ENCODE data around the gene FXYD7. TPM values are rescaled to one million over a fixed set of nuclear protein-coding genes. Genes with fewer than 3 reads are reported as not detected.
"Not testable (repeated sequence)": the region's sequence is repeated elsewhere in the genome, so short reads cannot be mapped to it uniquely, and the experiment has no call there.

The FXYD7 gene, protein sequence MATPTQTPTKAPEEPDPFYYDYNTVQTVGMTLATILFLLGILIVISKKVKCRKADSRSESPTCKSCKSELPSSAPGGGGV
- total RNA-seq: 1 to 10 TPM in 1 of 2 experiments, under 1 TPM in 1; 0.54 to 1.2 TPM

GRCh38 chr19:35143231-35143715 is at the start of gene FXYD7:
Gene FXYD7, plus strand, starts transcription at chr19:35143255. Its CDS starts 79 bp downstream, at chr19:35143334.
- Mint-ChIP-seq H3K4me1 (ENCODE audit: low read depth) (peaks cover 30% of the 10 kb centered on the region), H3K9me3 (no peaks in the 10 kb centered on the region), H3K36me3 (ENCODE audit: low read depth) (no peaks in the 10 kb centered on the region), H3K27me3 (ENCODE audit: low read depth) (peaks cover 4% of the 10 kb centered on the region), H3K27ac (no peak within 1 kb of the TSS), H3K4me3 (peak within 1 kb of the TSS; percentile 74)
- intact Hi-C loops (cut with micrococcal nuclease): loop anchor here (1.0 kb wide), 1 partner anchor 126 kb away; no protein-coding TSS in a partner anchor
- CTCF ChIA-PET: interaction anchor here (0.6 to 4.0 kb wide), 6 partner anchors 10 to 123 kb away, joined by 3 to 35 read pairs (median 6); partner anchors contain the start of gene FXYD5
- DNase-seq: no peak

DNA sequence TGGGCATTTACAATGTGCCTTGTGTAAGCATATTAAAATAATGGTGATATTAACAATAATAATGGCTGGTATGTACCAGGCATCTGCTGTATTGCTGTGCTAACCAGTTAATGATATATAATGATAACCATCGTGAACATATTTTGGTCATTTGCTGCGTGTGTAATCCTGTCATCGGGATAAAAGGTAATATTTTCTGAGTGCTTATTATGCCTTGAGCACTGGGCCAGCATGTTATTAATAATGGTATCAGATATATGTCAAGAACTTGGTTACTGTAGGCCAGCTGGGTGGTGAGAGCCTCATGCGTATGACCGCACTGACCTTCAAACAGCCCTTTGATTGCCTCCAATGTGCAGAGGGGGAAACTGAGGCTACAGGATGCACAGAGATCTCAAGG is 49.6 kb upstream of the FXYD7 start:
- H3K9me3 Mint-ChIP-seq: no peaks in the 10 kb centered on the region
- DNase-seq: no peak
- no peak overlapping the region for H3K27ac Mint-ChIP-seq
- H3K4me3 Mint-ChIP-seq: no peak overlapping the region
- no peaks in the 10 kb centered on the region for H3K36me3 Mint-ChIP-seq (ENCODE audit: low read depth)
- peaks cover 1% of the 10 kb centered on the region for H3K4me1 Mint-ChIP-seq (ENCODE audit: low read depth)
- CTCF ChIA-PET: interaction anchor here (0.6 to 4.3 kb wide), 4 partner anchors 9 to 50 kb away, joined by 3 to 23 read pairs (median 14); no protein-coding TSS in a partner anchor
- intact Hi-C loops (cut with micrococcal nuclease): no loop called here
- H3K27me3 Mint-ChIP-seq (ENCODE audit: low read depth): peaks cover 5% of the 10 kb centered on the region

DNA sequence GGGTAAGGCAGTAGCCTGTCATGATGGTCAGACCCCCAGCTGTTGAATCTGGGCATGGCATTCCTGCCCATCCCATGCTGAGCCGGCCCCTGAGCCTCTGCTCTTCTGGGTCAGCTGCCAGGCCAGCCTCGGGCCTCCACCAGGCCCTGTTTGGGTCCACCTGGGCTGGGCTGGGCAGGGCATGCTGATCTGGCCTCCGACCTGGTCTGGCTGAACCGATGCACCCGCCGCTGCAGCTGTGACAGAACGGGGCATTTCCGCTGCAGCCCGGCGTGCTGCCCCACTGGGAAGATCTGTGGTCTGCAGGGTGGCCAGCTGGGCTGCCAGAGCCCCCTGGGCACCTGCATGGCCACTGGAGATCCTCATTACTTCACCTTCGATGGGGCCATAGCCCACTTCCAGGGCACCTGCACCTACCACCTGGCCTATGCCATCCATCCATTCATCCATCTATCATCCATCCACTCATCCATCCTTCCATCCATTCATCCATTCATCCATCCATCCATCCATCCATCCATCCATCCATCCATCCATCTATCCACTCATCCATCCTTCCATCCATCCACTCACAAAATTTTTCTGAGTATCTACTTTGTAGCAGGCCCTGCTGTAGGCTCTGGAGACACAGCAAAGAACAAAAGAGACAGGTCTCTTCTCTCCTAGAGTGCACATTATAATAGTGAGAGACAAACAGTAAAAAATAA is 49.0 kb upstream of the FXYD7 start:
- peaks cover 1% of the 10 kb centered on the region for H3K4me1 Mint-ChIP-seq (ENCODE audit: low read depth)
- H3K9me3 Mint-ChIP-seq: no peaks in the 10 kb centered on the region
- H3K4me3 Mint-ChIP-seq: no peak overlapping the region
- no peak overlapping the region for H3K27ac Mint-ChIP-seq
- CTCF ChIA-PET: interaction anchor here (0.6 kb wide), 1 partner anchor 8 kb away, joined by 3 read pairs; no protein-coding TSS in a partner anchor
- peaks cover 5% of the 10 kb centered on the region for H3K27me3 Mint-ChIP-seq (ENCODE audit: low read depth)
- no peaks in the 10 kb centered on the region for H3K36me3 Mint-ChIP-seq (ENCODE audit: low read depth)
- intact Hi-C loops (cut with micrococcal nuclease): no loop called here
- no peak for DNase-seq

DNA sequence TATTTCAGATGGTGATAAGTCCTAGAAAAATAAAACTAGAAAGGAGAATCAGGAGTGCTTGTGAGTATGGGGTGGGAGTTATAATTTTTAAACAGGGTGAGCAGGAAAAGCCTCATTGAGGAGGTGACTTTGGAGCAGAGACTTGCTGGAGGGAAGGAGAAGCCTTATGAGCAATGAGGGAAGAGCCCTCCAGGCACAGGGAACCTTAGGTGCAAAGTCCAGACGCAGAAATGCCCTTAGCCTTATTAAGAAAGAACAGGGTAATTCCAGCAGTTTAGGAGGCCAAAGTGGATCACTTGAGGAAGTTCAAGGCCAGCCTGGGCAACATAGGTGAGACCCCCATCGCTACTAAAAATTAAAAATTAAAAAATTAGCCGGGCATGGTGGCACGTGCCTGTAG is 48.4 kb upstream of the FXYD7 start:
- H3K36me3 Mint-ChIP-seq (ENCODE audit: low read depth): no peaks in the 10 kb centered on the region
- no peak overlapping the region for H3K27ac Mint-ChIP-seq
- H3K4me1 Mint-ChIP-seq (ENCODE audit: low read depth): peaks cover 1% of the 10 kb centered on the region
- intact Hi-C loops (cut with micrococcal nuclease): no loop called here
- H3K9me3 Mint-ChIP-seq: no peaks in the 10 kb centered on the region
- H3K27me3 Mint-ChIP-seq (ENCODE audit: low read depth): peaks cover 4% of the 10 kb centered on the region
- no peak overlapping the region for H3K4me3 Mint-ChIP-seq
- CTCF ChIA-PET: no interaction called here
- no peak for DNase-seq

DNA sequence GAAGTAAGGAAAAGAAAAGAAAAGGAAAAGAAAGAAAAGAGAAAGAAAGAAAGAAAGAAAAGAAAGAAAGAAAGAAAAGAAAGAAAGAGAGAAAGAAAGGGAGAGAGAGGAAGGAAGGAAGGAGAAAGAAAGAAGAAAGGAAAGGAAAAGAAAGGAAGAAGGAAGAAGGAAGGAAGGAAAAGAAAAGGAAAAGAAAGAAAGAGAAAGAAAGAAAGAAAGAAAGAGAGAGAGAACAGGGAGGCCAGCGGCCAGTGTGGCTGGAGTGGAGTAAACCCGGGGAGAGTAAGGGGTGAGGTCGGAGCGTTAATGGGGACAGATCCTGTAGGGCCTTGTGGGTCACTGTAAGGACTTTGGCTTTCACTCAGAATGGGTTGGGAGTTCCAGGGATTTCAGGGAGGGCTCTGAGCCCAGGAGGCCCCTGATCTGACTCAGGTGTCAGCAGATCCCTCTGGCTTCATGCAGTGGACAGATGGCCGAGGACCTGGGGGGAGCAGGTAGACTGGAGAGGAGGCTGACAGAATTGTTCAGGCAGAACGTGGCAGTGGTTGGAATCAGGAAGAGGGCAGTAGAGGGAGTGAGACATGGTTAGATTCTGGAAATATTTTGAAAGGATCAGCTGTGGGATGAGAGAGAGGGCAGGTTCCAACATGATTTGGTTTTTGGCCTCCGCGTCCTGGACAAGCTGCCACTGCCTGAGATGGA is 47.2 kb upstream of the FXYD7 start:
- Mint-ChIP-seq H3K9me3 (no peaks in the 10 kb centered on the region), H3K4me3 (no peak overlapping the region), H3K4me1 (ENCODE audit: low read depth) (no peaks in the 10 kb centered on the region), H3K27me3 (ENCODE audit: low read depth) (no peaks in the 10 kb centered on the region), H3K27ac (no peak overlapping the region), H3K36me3 (ENCODE audit: low read depth) (no peaks in the 10 kb centered on the region)
- intact Hi-C loops (cut with micrococcal nuclease): no loop called here
- CTCF ChIA-PET: interaction anchor here (2.1 kb wide), 1 partner anchor 52 kb away, joined by 5 read pairs; no protein-coding TSS in a partner anchor
- no peak for DNase-seq

DNA sequence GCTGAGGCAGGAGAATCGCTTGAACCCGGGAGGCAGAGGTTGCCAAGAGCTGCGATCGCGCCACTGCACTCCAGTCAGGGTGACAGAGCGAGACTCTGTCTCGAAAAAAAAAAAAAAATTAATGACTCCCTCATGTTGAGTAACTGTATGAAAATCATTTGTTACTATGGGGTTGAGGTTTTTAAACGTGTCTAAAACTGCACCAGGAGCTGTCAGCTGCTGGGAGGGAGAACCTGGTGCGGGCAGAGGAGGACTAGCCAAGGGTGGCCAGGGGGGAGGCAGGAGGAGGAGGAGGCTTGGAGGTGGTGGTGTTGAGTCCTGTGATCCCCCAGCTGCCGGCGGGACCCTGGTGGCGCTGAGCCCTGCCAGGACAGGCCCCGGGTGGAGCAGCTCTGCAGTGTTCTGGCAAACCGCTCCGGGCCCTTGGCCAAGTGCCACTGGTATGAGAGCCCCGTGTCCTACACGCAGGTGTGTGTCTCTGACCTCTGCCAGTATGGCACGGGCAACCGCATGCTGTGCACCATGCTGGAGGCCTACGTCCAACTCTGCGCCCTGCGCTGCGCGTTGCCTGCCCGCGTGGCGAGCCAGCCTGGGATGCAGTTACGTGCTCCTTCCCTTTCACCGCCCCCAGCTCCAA is 44.5 kb upstream of the FXYD7 start:
- Mint-ChIP-seq H3K27me3 (ENCODE audit: low read depth) (no peaks in the 10 kb centered on the region), H3K4me1 (ENCODE audit: low read depth) (no peaks in the 10 kb centered on the region), H3K9me3 (no peaks in the 10 kb centered on the region), H3K27ac (no peak overlapping the region), H3K36me3 (ENCODE audit: low read depth) (no peaks in the 10 kb centered on the region), H3K4me3 (no peak overlapping the region)
- DNase-seq: no peak
- CTCF ChIA-PET: interaction anchor here (0.6 kb wide), 1 partner anchor 406 kb away, joined by 4 read pairs; no protein-coding TSS in a partner anchor
- intact Hi-C loops (cut with micrococcal nuclease): no loop called here

GRCh38 chr19:35099155-35099896 is 43.7 kb upstream of the FXYD7 start:
- no peaks in the 10 kb centered on the region for H3K36me3 Mint-ChIP-seq (ENCODE audit: low read depth)
- no peaks in the 10 kb centered on the region for H3K4me1 Mint-ChIP-seq (ENCODE audit: low read depth)
- H3K27ac Mint-ChIP-seq: no peak overlapping the region
- DNase-seq: no peak
- H3K9me3 Mint-ChIP-seq: no peaks in the 10 kb centered on the region
- H3K4me3 Mint-ChIP-seq: no peak overlapping the region
- no peaks in the 10 kb centered on the region for H3K27me3 Mint-ChIP-seq (ENCODE audit: low read depth)
- CTCF ChIA-PET: interaction anchor here (1.7 kb wide), 1 partner anchor 16 kb away, joined by 6 read pairs; no protein-coding TSS in a partner anchor
- intact Hi-C loops (cut with micrococcal nuclease): no loop called here

DNA sequence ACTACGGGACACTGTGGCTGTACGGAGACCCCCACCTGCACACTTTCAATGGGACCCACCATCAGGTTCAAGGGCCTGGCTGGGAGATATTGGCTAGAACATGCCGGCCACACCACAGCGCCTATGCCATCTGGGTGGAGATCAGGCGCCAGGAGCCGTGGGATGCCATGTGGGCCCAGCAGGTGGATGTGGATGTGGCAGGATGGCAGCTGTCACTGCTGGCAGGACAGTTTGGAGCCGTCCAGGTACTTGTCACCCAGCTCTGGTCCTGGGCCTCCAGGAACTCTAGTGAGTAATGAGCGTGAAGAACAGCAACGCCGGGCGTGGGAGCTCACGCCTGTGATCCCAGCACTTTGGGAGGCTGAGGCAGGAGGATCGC is 43.2 kb upstream of the FXYD7 start:
- Mint-ChIP-seq H3K36me3 (ENCODE audit: low read depth) (no peaks in the 10 kb centered on the region), H3K4me1 (ENCODE audit: low read depth) (no peaks in the 10 kb centered on the region), H3K4me3 (no peak overlapping the region), H3K9me3 (no peaks in the 10 kb centered on the region), H3K27ac (no peak overlapping the region), H3K27me3 (ENCODE audit: low read depth) (no peaks in the 10 kb centered on the region)
- DNase-seq: no peak
- intact Hi-C loops (cut with micrococcal nuclease): no loop called here
- CTCF ChIA-PET: interaction anchor here (1.0 to 1.7 kb wide), 2 partner anchors 15 to 16 kb away, joined by 4 to 6 read pairs; partner anchors contain the start of gene FXYD3

DNA sequence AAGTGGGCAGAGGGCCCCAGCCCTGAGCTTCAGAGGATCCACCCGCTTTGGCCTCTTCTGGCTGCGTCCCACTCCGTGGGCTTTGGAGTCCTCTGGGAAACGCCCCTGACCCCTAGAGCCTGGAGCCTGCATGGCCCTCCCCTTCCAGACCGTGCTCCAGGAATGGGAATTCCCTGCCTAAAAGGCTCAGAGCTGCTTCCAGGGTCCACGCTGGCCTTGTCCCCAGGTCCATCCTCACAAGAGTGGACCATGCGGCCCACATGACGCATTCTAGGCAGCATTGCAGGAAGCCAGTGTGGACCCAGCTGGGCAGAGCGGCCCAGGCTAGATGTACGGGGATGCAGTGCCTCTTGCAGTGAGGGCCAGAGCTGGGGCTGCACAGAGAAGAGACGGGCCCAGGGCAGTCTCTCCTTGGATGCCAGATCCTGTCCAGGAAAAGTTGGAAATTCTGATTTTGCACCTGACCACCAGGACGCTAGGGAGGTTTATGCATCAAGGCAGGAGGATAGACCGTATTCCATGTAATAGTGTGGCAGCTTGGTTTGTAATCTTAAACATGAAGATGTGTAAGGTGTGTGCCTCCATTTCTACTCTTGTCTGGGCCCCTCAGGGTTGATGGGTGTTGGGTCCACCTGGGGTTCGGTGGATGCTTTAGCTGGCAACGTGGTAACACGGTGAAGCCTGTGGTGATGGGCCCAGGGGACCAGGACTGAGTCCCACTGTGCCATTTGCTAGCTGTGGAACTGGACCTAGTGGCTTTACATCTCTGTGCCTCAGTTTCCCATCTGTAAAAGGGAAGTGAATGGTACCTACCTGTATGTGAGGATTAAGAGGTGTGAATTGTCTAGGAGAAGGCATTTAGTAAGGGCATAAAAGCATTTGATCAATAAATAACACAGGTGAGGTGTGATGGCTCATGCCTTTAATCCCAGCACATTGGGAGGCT is 42.2 kb upstream of the FXYD7 start:
- Mint-ChIP-seq H3K4me3 (no peak overlapping the region), H3K27me3 (ENCODE audit: low read depth) (no peaks in the 10 kb centered on the region), H3K9me3 (no peaks in the 10 kb centered on the region), H3K27ac (no peak overlapping the region), H3K4me1 (ENCODE audit: low read depth) (no peaks in the 10 kb centered on the region), H3K36me3 (ENCODE audit: low read depth) (no peaks in the 10 kb centered on the region)
- DNase-seq: no peak
- intact Hi-C loops (cut with micrococcal nuclease): no loop called here
- CTCF ChIA-PET: interaction anchor here (0.6 to 1.7 kb wide), 3 partner anchors 14 to 36 kb away, joined by 3 to 6 read pairs (median 4); partner anchors contain the start of gene FXYD3

GRCh38 chr19:35101949-35102348 is 41.1 kb upstream of the FXYD7 start:
- CTCF ChIA-PET: interaction anchor here (0.6 to 0.7 kb wide), 2 partner anchors 8 to 35 kb away, joined by 3 read pairs; no protein-coding TSS in a partner anchor
- H3K27me3 Mint-ChIP-seq (ENCODE audit: low read depth); H3K9me3 Mint-ChIP-seq; H3K4me1 Mint-ChIP-seq (ENCODE audit: low read depth); H3K36me3 Mint-ChIP-seq (ENCODE audit: low read depth); H3K4me3 Mint-ChIP-seq; H3K27ac Mint-ChIP-seq; intact Hi-C loops (cut with micrococcal nuclease); DNase-seq: not testable (repeated sequence)

- H3K4me1 Mint-ChIP-seq (ENCODE audit: low read depth); H3K27ac Mint-ChIP-seq; intact Hi-C loops (cut with micrococcal nuclease); CTCF ChIA-PET; H3K9me3 Mint-ChIP-seq; DNase-seq; H3K27me3 Mint-ChIP-seq (ENCODE audit: low read depth); H3K36me3 Mint-ChIP-seq (ENCODE audit: low read depth); H3K4me3 Mint-ChIP-seq: not testable (repeated sequence)
Observed at GRCh38 chr19:35103614-35104013, 39.4 kb upstream of the FXYD7 start.

Data from activated naive CD4-positive, alpha-beta T cell treated with anti-CD3 and anti-CD28 coated beads for 36 hours (primary cell).